Calu3 (cell line): Measurements from ENCODE around the gene ARL8B. TPM values are rescaled to one million over a fixed set of nuclear protein-coding genes. Genes with fewer than 3 reads are reported as not detected.
"Not testable (repeated sequence)": the region's sequence is repeated elsewhere in the genome, so short reads cannot be mapped to it uniquely, and the experiment has no call there.

Experiments used
- BruUV-seq: library from RNA; stranded (reverse); fragments of 400-500 nt; replicated peaks from 2 replicates; lab custom pipeline; 2021; lab: Mats Ljungman, UMichigan
- CTCF ChIA-PET: fragments of 300-600 bp; sonication (Branson Sonifier 250); formaldehyde crosslinking; loops from one replicate; lab custom pipeline; 2022; ENCODE audit warnings: antibody characterized with exemption; lab: Charles Lee
- DNase-seq: peaks from one replicate; pipeline ENCODE4 v3.0.0; 2022
- H3K27ac Mint-ChIP-seq: one replicate; pipeline ENCODE4 v1.8.0; 2022; ENCODE audit warnings: mixed read lengths; ENCODE audit not compliant: unreplicated experiment
- H3K27me3 Mint-ChIP-seq: one replicate; pipeline ENCODE4 v1.8.0; 2022; ENCODE audit warnings: mixed read lengths; ENCODE audit not compliant: unreplicated experiment
- H3K36me3 Mint-ChIP-seq: one replicate; pipeline ENCODE4 v1.8.0; 2022; ENCODE audit warnings: mild to moderate bottlenecking, moderate library complexity, mixed read lengths; ENCODE audit not compliant: insufficient read depth, unreplicated experiment
- H3K4me1 Mint-ChIP-seq: one replicate; pipeline ENCODE4 v1.8.0; 2022; ENCODE audit warnings: mild to moderate bottlenecking, low read depth, mixed read lengths; ENCODE audit not compliant: unreplicated experiment
- H3K4me3 Mint-ChIP-seq: one replicate; pipeline ENCODE4 v1.8.0; 2022; ENCODE audit warnings: mild to moderate bottlenecking, low read depth, moderate library complexity, mixed read lengths; ENCODE audit not compliant: unreplicated experiment
- H3K9me3 Mint-ChIP-seq: one replicate; pipeline ENCODE4 v1.8.0; 2022; ENCODE audit warnings: low read depth, mixed read lengths; ENCODE audit not compliant: unreplicated experiment
- CTCF ChIP-seq: fragments of 200-600 bp; IDR thresholded peaks from one replicate; pipeline ENCODE4 v1.8.0; 2022; ENCODE audit warnings: antibody characterized with exemption; ENCODE audit not compliant: unreplicated experiment
- intact Hi-C: fragments of 100-400 bp; cut with micrococcal nuclease; formaldehyde crosslinking; loops from one replicate; pipeline ENCODE4 v1.10.0; 2022; ENCODE audit not compliant: unreplicated experiment
- total RNA-seq: library from RNA; stranded (reverse); gene quantifications from 2 replicates; pipeline ENCODE4 v1.2.3, GENCODE V29; 2022

Gene ARL8B
- total RNA-seq, 1 experiment from 2014 or later: 47.0 TPM

DNA sequence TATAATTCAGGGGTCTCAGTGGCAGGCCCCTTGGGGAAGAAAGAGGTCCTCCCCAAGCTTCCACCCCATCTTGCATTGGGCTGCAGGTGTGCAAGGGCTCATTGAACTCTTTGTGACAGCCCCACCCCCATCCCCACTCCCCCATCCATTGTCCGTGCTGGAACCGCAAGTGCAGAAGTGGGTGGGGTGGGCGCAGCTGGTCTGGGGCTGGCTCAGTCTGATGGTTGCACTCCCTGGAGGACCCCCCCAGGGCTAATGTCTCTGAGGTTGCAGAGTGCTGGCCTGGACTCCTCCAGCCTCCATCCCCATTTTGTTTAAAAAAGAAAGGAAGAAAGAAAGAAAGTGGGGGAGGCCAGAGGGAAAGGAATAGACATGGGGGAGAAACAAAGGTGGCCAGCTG lies 42.3 kb upstream of the ARL8B start:
- DNase-seq: no peak
- Mint-ChIP-seq H3K27me3 (peaks cover 19% of the 10 kb centered on the region), H3K4me3 (no peak overlapping the region), H3K36me3 (peaks cover 3% of the 10 kb centered on the region), H3K9me3 (no peaks in the 10 kb centered on the region), H3K27ac (no peak overlapping the region), H3K4me1 (no peaks in the 10 kb centered on the region)
- CTCF ChIA-PET: no interaction called here
- TF ChIP-seq CTCF: no peak
- no TSS peak for BruUV-seq
- intact Hi-C loops: no loop called here

DNA sequence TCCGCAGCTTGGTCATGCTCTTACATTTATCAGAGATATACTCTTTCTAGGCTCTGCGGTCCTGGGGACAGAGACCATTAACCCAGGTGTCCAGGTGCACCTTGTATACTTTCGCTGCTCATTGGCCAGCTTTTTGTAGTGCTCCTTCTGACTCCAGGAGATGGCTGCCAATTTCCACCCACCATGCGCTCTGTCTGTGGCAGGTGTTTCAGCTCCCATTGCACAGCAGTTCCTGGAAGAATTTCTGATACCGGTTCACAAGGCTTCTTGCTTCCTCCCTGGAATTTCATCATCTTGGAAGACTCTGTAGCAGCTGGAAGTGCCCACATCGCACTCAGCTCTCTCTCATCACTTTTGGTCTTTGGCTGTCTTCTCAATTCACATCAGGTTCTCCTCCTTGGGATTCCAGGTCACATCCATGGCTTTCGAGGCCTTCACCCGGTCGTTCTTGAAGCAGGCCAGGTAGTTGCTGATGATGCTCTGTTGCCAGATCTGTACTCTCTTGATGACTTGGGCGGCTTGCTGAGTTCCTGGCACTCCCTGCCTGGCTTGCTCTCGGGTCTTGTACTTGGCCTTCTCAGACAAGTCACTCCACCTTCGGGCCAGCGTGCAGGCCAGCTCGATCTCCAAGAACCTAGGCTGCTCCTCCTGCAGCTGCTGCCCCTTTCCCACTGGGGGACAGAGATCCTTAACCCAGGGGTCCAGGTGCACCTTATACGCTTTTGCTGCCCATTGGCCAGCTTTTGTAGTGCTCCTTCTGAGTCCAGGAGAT lies 41.1 kb upstream of the ARL8B start:
- H3K27me3 Mint-ChIP-seq: peaks cover 18% of the 10 kb centered on the region
- CTCF ChIA-PET: no interaction called here
- peaks cover 3% of the 10 kb centered on the region for H3K36me3 Mint-ChIP-seq
- no peak for TF ChIP-seq CTCF
- DNase-seq: no peak
- no TSS peak for BruUV-seq
- no peak overlapping the region for H3K27ac Mint-ChIP-seq
- H3K9me3 Mint-ChIP-seq: no peaks in the 10 kb centered on the region
- intact Hi-C loops: no loop called here
- no peak overlapping the region for H3K4me3 Mint-ChIP-seq
- no peaks in the 10 kb centered on the region for H3K4me1 Mint-ChIP-seq

- CTCF ChIA-PET, intact Hi-C loops: not testable (repeated sequence)
Observed at GRCh38 chr3:5081973-5082788, 39.9 kb upstream of the ARL8B start.

DNA sequence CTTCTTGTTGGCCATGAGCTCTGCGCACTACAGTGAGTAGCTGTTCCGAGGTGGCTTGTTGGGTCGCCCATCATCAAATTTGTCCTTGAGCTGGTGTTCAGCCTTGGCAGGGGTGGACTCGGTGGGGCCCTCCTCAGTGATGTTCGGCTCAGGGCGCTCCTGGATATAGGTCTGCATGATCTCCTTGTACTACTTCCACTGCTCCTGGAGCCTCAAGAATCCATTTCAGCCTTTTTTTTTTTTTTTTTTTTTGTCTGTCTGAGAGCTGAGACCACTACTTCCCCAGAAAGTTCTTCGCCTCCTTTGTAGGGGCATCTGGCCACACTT lies 39.3 kb upstream of the ARL8B start:
- peaks cover 18% of the 10 kb centered on the region for H3K27me3 Mint-ChIP-seq
- CTCF ChIA-PET: no interaction called here
- no peak for DNase-seq
- H3K27ac Mint-ChIP-seq: no peak overlapping the region
- intact Hi-C loops: no loop called here
- H3K4me3 Mint-ChIP-seq: no peak overlapping the region
- H3K9me3 Mint-ChIP-seq: no peaks in the 10 kb centered on the region
- no TSS peak for BruUV-seq
- H3K4me1 Mint-ChIP-seq: no peaks in the 10 kb centered on the region
- TF ChIP-seq CTCF: no peak
- H3K36me3 Mint-ChIP-seq: peaks cover 3% of the 10 kb centered on the region

More at GRCh38 chr3:5081973-5082788, 39.9 kb upstream of the ARL8B start:
- not testable (repeated sequence) for H3K9me3 Mint-ChIP-seq, BruUV-seq, H3K4me3 Mint-ChIP-seq, H3K36me3 Mint-ChIP-seq, H3K4me1 Mint-ChIP-seq, DNase-seq, H3K27ac Mint-ChIP-seq
- H3K27me3 Mint-ChIP-seq: peaks cover 18% of the 10 kb centered on the region
